ENCODE data around the gene EIF3A. TPM values are rescaled to one million over a fixed set of nuclear protein-coding genes. Genes with fewer than 3 reads are reported as not detected.

EIF3A gene
- total RNA-seq, 1 experiment from 2014 or later, result 89.5 TPM

GRCh38 chr10:119087271-119087882 lies 6.8 kb upstream of the EIF3A start:
- no peaks in the 10 kb centered on the region for H3K27me3 ChIP-seq (replicated peaks)
- H3K9me3 ChIP-seq (replicated peaks), result no peaks in the 10 kb centered on the region
- peaks cover 14% of the 10 kb centered on the region for H3K4me1 ChIP-seq (replicated peaks)
- no peak for DNase-seq (ENCODE audit: low read depth in 1 of 2, low spot score in 2 of 2)
- H3K27ac ChIP-seq, result no peak overlapping the region
- no peaks in the 10 kb centered on the region for H3K36me3 ChIP-seq
- H3K4me3 ChIP-seq, result no peak overlapping the region

- Histone ChIP-seq H3K27ac (no peak overlapping the region), H3K36me3 (peaks cover 7% of the 10 kb centered on the region), H3K4me1 (replicated peaks) (peaks cover 7% of the 10 kb centered on the region), H3K9me3 (replicated peaks) (no peaks in the 10 kb centered on the region), H3K27me3 (replicated peaks) (no peaks in the 10 kb centered on the region), H3K4me3 (no peak overlapping the region)
- DNase-seq (ENCODE audit: low read depth in 1 of 2, low spot score in 2 of 2), result no peak
These were observed 4.3 kb upstream of the EIF3A start for GRCh38 chr10:119084896-119085295.

GRCh38 chr10:119079599-119080520 lies 757 bp downstream of the EIF3A start:
- H3K9me3 ChIP-seq (replicated peaks), result no peaks in the 10 kb centered on the region
- H3K27me3 ChIP-seq (replicated peaks), result no peaks in the 10 kb centered on the region
- peak overlapping the region; percentile 88 for H3K27ac ChIP-seq
- H3K4me1 ChIP-seq (replicated peaks), result peaks cover 21% of the 10 kb centered on the region
- peaks cover 29% of the 10 kb centered on the region for H3K36me3 ChIP-seq
- peak; percentile 71 to 78 for DNase-seq (ENCODE audit: low read depth in 1 of 2, low spot score in 2 of 2)
- H3K4me3 ChIP-seq, result peak overlapping the region; percentile 86

- peak overlapping the region; percentile 86 for H3K4me3 ChIP-seq
- H3K36me3 ChIP-seq, result peaks cover 35% of the 10 kb centered on the region
- H3K4me1 ChIP-seq (replicated peaks), result peaks cover 21% of the 10 kb centered on the region
- DNase-seq (ENCODE audit: low read depth in 1 of 2, low spot score in 2 of 2), result no peak
- no peaks in the 10 kb centered on the region for H3K27me3 ChIP-seq (replicated peaks)
- no peaks in the 10 kb centered on the region for H3K9me3 ChIP-seq (replicated peaks)
- H3K27ac ChIP-seq, result no peak overlapping the region
These were observed 2.0 kb downstream of the EIF3A start for GRCh38 chr10:119078422-119079179.

GRCh38 chr10:119073584-119073983 lies 7.0 kb downstream of the EIF3A start:
- no peak overlapping the region for H3K4me3 ChIP-seq
- no peaks in the 10 kb centered on the region for H3K9me3 ChIP-seq (replicated peaks)
- no peaks in the 10 kb centered on the region for H3K27me3 ChIP-seq (replicated peaks)
- peaks cover 61% of the 10 kb centered on the region for H3K36me3 ChIP-seq
- no peak overlapping the region for H3K27ac ChIP-seq
- peaks cover 7% of the 10 kb centered on the region for H3K4me1 ChIP-seq (replicated peaks)
- no peak for DNase-seq (ENCODE audit: low read depth in 1 of 2, low spot score in 2 of 2)

GRCh38 chr10:119070395-119071165 lies 10.0 kb downstream of the EIF3A start:
- no peaks in the 10 kb centered on the region for H3K9me3 ChIP-seq (replicated peaks)
- DNase-seq (ENCODE audit: low read depth in 1 of 2, low spot score in 2 of 2), result no peak
- no peaks in the 10 kb centered on the region for H3K27me3 ChIP-seq (replicated peaks)
- H3K36me3 ChIP-seq, result peaks cover 81% of the 10 kb centered on the region
- H3K4me3 ChIP-seq, result no peak overlapping the region
- no peaks in the 10 kb centered on the region for H3K4me1 ChIP-seq (replicated peaks)
- no peak overlapping the region for H3K27ac ChIP-seq

- Histone ChIP-seq H3K4me3 (no peak overlapping the region), H3K27me3 (replicated peaks) (no peaks in the 10 kb centered on the region), H3K4me1 (replicated peaks) (no peaks in the 10 kb centered on the region), H3K36me3 (peaks cover 99% of the 10 kb centered on the region), H3K27ac (no peak overlapping the region), H3K9me3 (replicated peaks) (no peaks in the 10 kb centered on the region)
- DNase-seq (ENCODE audit: low read depth in 1 of 2, low spot score in 2 of 2), result no peak
These were observed 18.7 kb downstream of the EIF3A start for GRCh38 chr10:119061926-119062325.

- H3K36me3 ChIP-seq, result peaks cover 99% of the 10 kb centered on the region
- no peaks in the 10 kb centered on the region for H3K4me1 ChIP-seq (replicated peaks)
- no peak overlapping the region for H3K4me3 ChIP-seq
- no peaks in the 10 kb centered on the region for H3K27me3 ChIP-seq (replicated peaks)
- no peaks in the 10 kb centered on the region for H3K9me3 ChIP-seq (replicated peaks)
- no peak for DNase-seq (ENCODE audit: low read depth in 1 of 2, low spot score in 2 of 2)
- H3K27ac ChIP-seq, result no peak overlapping the region
These were observed 19.3 kb downstream of the EIF3A start for GRCh38 chr10:119061352-119061751.

GRCh38 chr10:119060107-119060506 lies 20.5 kb downstream of the EIF3A start:
- H3K36me3 ChIP-seq, result peaks cover 100% of the 10 kb centered on the region
- no peak overlapping the region for H3K27ac ChIP-seq
- DNase-seq (ENCODE audit: low read depth in 1 of 2, low spot score in 2 of 2), result no peak
- no peak overlapping the region for H3K4me3 ChIP-seq
- no peaks in the 10 kb centered on the region for H3K4me1 ChIP-seq (replicated peaks)
- H3K9me3 ChIP-seq (replicated peaks), result no peaks in the 10 kb centered on the region
- no peaks in the 10 kb centered on the region for H3K27me3 ChIP-seq (replicated peaks)

GRCh38 chr10:119059557-119059956 lies 21.1 kb downstream of the EIF3A start:
- Histone ChIP-seq H3K27ac (0 out of 2 replicates have a peak overlapping the region, but pooled peaks have one; percentile 6), H3K9me3 (replicated peaks) (no peaks in the 10 kb centered on the region), H3K4me1 (replicated peaks) (no peaks in the 10 kb centered on the region), H3K36me3 (peaks cover 100% of the 10 kb centered on the region), H3K4me3 (no peak overlapping the region), H3K27me3 (replicated peaks) (no peaks in the 10 kb centered on the region)
- DNase-seq (ENCODE audit: low read depth in 1 of 2, low spot score in 2 of 2), result no peak

- DNase-seq (ENCODE audit: low read depth in 1 of 2, low spot score in 2 of 2), result no peak
- H3K27ac ChIP-seq, result no peak overlapping the region
- no peak overlapping the region for H3K4me3 ChIP-seq
- H3K36me3 ChIP-seq, result peaks cover 100% of the 10 kb centered on the region
- no peaks in the 10 kb centered on the region for H3K27me3 ChIP-seq (replicated peaks)
- H3K9me3 ChIP-seq (replicated peaks), result no peaks in the 10 kb centered on the region
- no peaks in the 10 kb centered on the region for H3K4me1 ChIP-seq (replicated peaks)
These were observed 22.6 kb downstream of the EIF3A start for GRCh38 chr10:119058010-119058409.

- DNase-seq (ENCODE audit: low read depth in 1 of 2, low spot score in 2 of 2), result no peak
- Histone ChIP-seq H3K27me3 (replicated peaks) (no peaks in the 10 kb centered on the region), H3K4me1 (replicated peaks) (no peaks in the 10 kb centered on the region), H3K36me3 (peaks cover 100% of the 10 kb centered on the region), H3K9me3 (replicated peaks) (no peaks in the 10 kb centered on the region), H3K4me3 (no peak overlapping the region), H3K27ac (no peak overlapping the region)
These were observed 25.1 kb downstream of the EIF3A start for GRCh38 chr10:119055472-119055871.

- H3K27ac ChIP-seq, result no peak overlapping the region
These were observed 28.8 kb downstream of the EIF3A start for GRCh38 chr10:119051775-119052174.

More at GRCh38 chr10:119051775-119052174, 28.8 kb downstream of the EIF3A start:
- no peaks in the 10 kb centered on the region for H3K27me3 ChIP-seq (replicated peaks)
- no peak overlapping the region for H3K4me3 ChIP-seq
- DNase-seq (ENCODE audit: low read depth in 1 of 2, low spot score in 2 of 2), result no peak
- H3K9me3 ChIP-seq (replicated peaks), result no peaks in the 10 kb centered on the region
- peaks cover 100% of the 10 kb centered on the region for H3K36me3 ChIP-seq
- no peaks in the 10 kb centered on the region for H3K4me1 ChIP-seq (replicated peaks)
